K562 (cell line): ENCODE results near the gene FOXO3. TPM values are rescaled to one million over a fixed set of nuclear protein-coding genes. Genes with fewer than 3 reads are reported as not detected.

Experiments
- ATAC-seq: fragments of 200-7000 bp; cut with Tn5 transposase; 3 replicates; pipeline ENCODE4 v1.9.1; 2020; ENCODE audit warnings: moderate library complexity
- BruUV-seq: library from RNA; stranded (reverse); fragments of 400-500 nt; replicated peaks from 2 replicates; lab custom pipeline; 2021; lab: Mats Ljungman, UMichigan
- CTCF ChIA-PET: fragments of 300-600 bp; formaldehyde crosslinking; extraction: SDS; loops from one replicate; lab custom pipeline; 2021; ENCODE audit warnings: low intra/inter-chr PET ratio; lab: Yijun Ruan, JAX
- POLR2A ChIA-PET: fragments of 300-600, 350-650 bp; sonication (Branson Sonifier 250); formaldehyde crosslinking; extraction: SDS; loops from one replicate; lab custom pipeline; 2021; ENCODE audit warnings: antibody characterized with exemption, inconsistent platforms; lab: Yijun Ruan, JAX
- DNase-seq, 4 experiments: peaks; one replicate each; pipeline versions ENCODE4 v3.0.0 to v3.0.0-alpha.2; 2011 to 2018; ENCODE audit warnings: low spot score in 3 of 4, mixed read lengths in 3 of 4; ENCODE audit errors: extremely low read depth in 1 of 4
- FAIRE-seq: peaks from 2 replicates; lab custom pipeline; 2011; peaks lifted over from hg19 to GRCh38; lab: Jason Lieb, UNC
- H2AFZ ChIP-seq: 2 replicates; pipeline ENCODE4 v1.6.0; 2011; ENCODE audit warnings: low read depth, low read length, control low read depth, inconsistent platforms
- H3K27ac ChIP-seq: fragments of 200-600 bp; 3 replicates; pipeline ENCODE4 v1.8.0; 2011; ENCODE audit warnings: low read depth, mild to moderate bottlenecking, control low read depth, inconsistent platforms, low read length, moderate library complexity, mixed read lengths; ENCODE audit errors: extremely low read depth
- H3K27me3 ChIP-seq, 2 experiments: fragments of 300-600 bp in 1 of 2; 2 replicates in 1 of 2; 3 replicates in 1 of 2; pipeline versions ENCODE4 v1.6.0 to v1.8.0; 2011; ENCODE audit warnings: inconsistent platforms in 2 of 2, low read length in 2 of 2, mild to moderate bottlenecking in 1 of 2, mixed read lengths in 1 of 2, moderate library complexity in 1 of 2; ENCODE audit not compliant: control insufficient read depth in 2 of 2, insufficient read depth in 2 of 2
- H3K36me3 ChIP-seq: fragments of 300-600 bp; 3 replicates; pipeline ENCODE4 v1.8.0; 2011; ENCODE audit warnings: mild to moderate bottlenecking, low read length, inconsistent platforms; ENCODE audit not compliant: control insufficient read depth, insufficient read depth
- H3K4me1 ChIP-seq, 2 experiments: fragments of 200-600 bp in 1 of 2; replicated peaks in 1 of 2; 2 replicates in 1 of 2; 3 replicates in 1 of 2; pipeline versions ENCODE4 v1.5.1 to v1.8.0; 2011; ENCODE audit warnings: inconsistent platforms in 2 of 2, low read length in 2 of 2, mild to moderate bottlenecking in 1 of 2, mixed read lengths in 1 of 2, moderate library complexity in 1 of 2; ENCODE audit not compliant: control insufficient read depth in 2 of 2, insufficient read depth in 2 of 2
- H3K4me2 ChIP-seq: 2 replicates; pipeline ENCODE4 v1.6.1; 2011; ENCODE audit warnings: low read length, control low read depth, inconsistent platforms, mixed read lengths; ENCODE audit not compliant: insufficient read depth
- H3K4me3 ChIP-seq: fragments of 200-600 bp; sonication (generic), shearing (Covaris generic); 2 replicates; pipeline ENCODE4 v1.5.1; 2016; ENCODE audit warnings: control low read depth, inconsistent platforms
- H3K79me2 ChIP-seq: fragments of 200-600 bp; 3 replicates; pipeline ENCODE4 v1.8.0; 2011; ENCODE audit warnings: low read length, inconsistent platforms; ENCODE audit not compliant: control insufficient read depth, insufficient read depth
- H3K9ac ChIP-seq, 2 experiments: 2 replicates each; pipeline versions ENCODE4 v1.6.0 to v1.6.1; 2011; ENCODE audit warnings: low read depth in 2 of 2, low read length in 2 of 2, control low read depth in 1 of 2, inconsistent platforms in 1 of 2, mild to moderate bottlenecking in 1 of 2, mixed read lengths in 1 of 2; ENCODE audit not compliant: insufficient read depth in 1 of 2
- H3K9me1 ChIP-seq: one replicate; pipeline ENCODE4 v1.6.0; 2011; ENCODE audit warnings: inconsistent platforms, mild to moderate bottlenecking, low read length, moderate library complexity; ENCODE audit not compliant: control insufficient read depth, insufficient read depth
- H3K9me3 ChIP-seq: replicated peaks from 2 replicates; pipeline ENCODE4 v1.5.1; 2011; ENCODE audit warnings: low read depth, low read length, inconsistent platforms; ENCODE audit not compliant: control insufficient read depth, insufficient read depth
- H4K20me1 ChIP-seq: replicated peaks from 2 replicates; pipeline ENCODE4 v1.6.1; 2011; ENCODE audit warnings: low read length, inconsistent platforms, mixed read lengths; ENCODE audit not compliant: control insufficient read depth, insufficient read depth
- BRF1 ChIP-seq: IDR thresholded peaks from 3 replicates; pipeline ENCODE4 v1.6.1; 2011; ENCODE audit warnings: borderline replicate concordance, mild to moderate bottlenecking; ENCODE audit not compliant: insufficient read length; ENCODE audit errors: extremely low read depth
- CBFA2T3 ChIP-seq: fragments of 450-650 bp; IDR thresholded peaks from 2 replicates; pipeline ENCODE4 v1.6.1; 2017
- CTBP1 ChIP-seq: fragments of 450-650 bp; IDR thresholded peaks from 2 replicates; pipeline ENCODE4 v1.6.1; 2016; ENCODE audit warnings: borderline replicate concordance
- RFX5 ChIP-seq: IDR thresholded peaks from 2 replicates; pipeline ENCODE4 v1.6.1; 2011; ENCODE audit warnings: low read depth, mild to moderate bottlenecking, improper control_type of control experiment, low read length
- SRF ChIP-seq, 2 experiments: fragments of 250-450, 450-650 bp in 1 of 2; sonication (Bioruptor Pico) in 1 of 2; sonication (generic) in 1 of 2; formaldehyde crosslinking; IDR thresholded peaks; 2 replicates each; pipeline versions ENCODE4 v1.5.0 to v1.5.1; 2020 to 2022; ENCODE audit warnings: mild to moderate bottlenecking in 1 of 2, missing genetic modification reagents in 1 of 2
- SUPT5H ChIP-seq: fragments of 450-650 bp; IDR thresholded peaks from 2 replicates; pipeline ENCODE4 v1.6.1; 2016
- TRIM24 ChIP-seq, 2 experiments: fragments of 450-650 bp; IDR thresholded peaks; 2 replicates each; pipeline ENCODE4 v1.6.1; 2016
- ZFP30 ChIP-seq: fragments of 250-450 bp; sonication (Bioruptor Pico); IDR thresholded peaks from 2 replicates; pipeline ENCODE4 v1.8.0; 2022; ENCODE audit warnings: moderate library complexity, mild to moderate bottlenecking, inconsistent platforms, borderline replicate concordance
- ZNF644 ChIP-seq: fragments of 200-800 bp; sonication (Bioruptor generic); IDR thresholded peaks from 2 replicates; pipeline ENCODE4 v1.6.1; 2016; ENCODE audit warnings: low read depth, missing genetic modification characterization, missing compliant biosample characterization
- ZNF699 ChIP-seq: fragments of 250-450 bp; sonication (Bioruptor Pico); IDR thresholded peaks from 2 replicates; pipeline ENCODE4 v1.8.0; 2021; ENCODE audit warnings: mild to moderate bottlenecking, moderate library complexity; ENCODE audit not compliant: insufficient replicate concordance
- WGBS: fragments of 100-300 bp; shearing (Covaris generic); methylation state at CpG from one replicate; pipeline ENCODE4 v1.1.6; 2016; ENCODE audit warnings: low coverage, mixed read lengths; ENCODE audit not compliant: insufficient coverage; ENCODE audit errors: missing lambda C conversion rate; 5-methylcytosine and 5-hydroxymethylcytosine counted together
- in situ Hi-C: fragments of 300-500 bp; cut with MboI; formaldehyde crosslinking; loops from 4 replicates; pipeline ENCODE4 v1.15.0; 2018; ENCODE audit warnings: inconsistent platforms, mixed read lengths
- intact Hi-C: fragments of 100-400 bp; cut with micrococcal nuclease; formaldehyde crosslinking; loops from 2 replicates; pipeline ENCODE4 v1.14.2; 2022
- polyA plus RNA-seq, 8 experiments: library from polyadenylated mRNA; depleted of rRNA in 4 of 8; stranded (reverse) in 5 of 8; unstranded in 3 of 8; fragments of >200 nt; fragmentation: Nextera tagmentation in 2 of 8; fragmentation: Illumina TruSeq in 1 of 8; extraction: Ambion mirVana in 2 of 8; extraction: Trizol in 1 of 8; gene quantifications; 2 replicates each; pipeline versions ENCODE4 v1.2.1 to v1.2.3, GENCODE V29; 2011 to 2014; ENCODE audit warnings: inconsistent platforms in 1 of 8, missing spikeins in 1 of 8
- total RNA-seq, 7 experiments: library from RNA; depleted of rRNA in 6 of 7; stranded (reverse); fragments of >200 nt in 6 of 7; fragmentation: Illumina TruSeq in 2 of 7; extraction: Trizol in 2 of 7; gene quantifications; 2 replicates each; pipeline versions ENCODE4 v1.2.1 to v1.2.3, GENCODE V29; 2011 to 2021; ENCODE audit warnings: low replicate concordance in 1 of 7
- TF ChIP-seq, protein P1 (sequence below): fragments of 450-650 bp; IDR thresholded peaks from 2 replicates; pipeline ENCODE4 v1.6.1; 2016; ENCODE audit warnings: mild to moderate bottlenecking

FOXO3 gene
- total and polyA plus RNA-seq, 9 of the 15 experiments (the other 6 are each of a cell fraction or from before 2014, with no cell fraction given) = 3.0 to 14.6 (median 6.0) TPM

DNA sequence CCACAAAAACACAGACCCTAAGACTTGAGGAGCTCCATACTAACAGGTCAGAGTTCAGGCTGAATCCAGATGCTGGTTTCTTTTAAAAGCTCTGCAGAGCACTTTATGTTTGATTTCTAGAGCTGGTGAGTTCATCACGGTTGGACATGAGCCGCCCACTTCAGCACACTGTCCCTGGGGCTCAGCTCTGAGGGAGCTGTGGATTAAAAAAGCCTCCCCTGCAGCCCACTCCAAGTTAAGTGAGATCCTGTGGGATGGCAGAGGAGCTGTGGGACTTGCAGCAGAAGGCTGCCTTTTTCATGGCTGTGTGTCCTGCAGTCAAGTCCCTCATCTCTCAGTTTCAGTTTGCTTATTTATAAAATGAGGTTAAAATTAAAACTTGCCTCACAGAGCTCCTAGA, 110.5 kb downstream of the FOXO3 start:
- ATAC-seq (no peak), DNase-seq (no peak), FAIRE-seq (no peak)
- Histone ChIP-seq H3K9ac (no peak overlapping the region), H3K4me2 (no peak overlapping the region), H3K4me1 (no peaks in the 10 kb centered on the region; a peak in 3 of 5 replicates), H3K9me3 (no peaks in the 10 kb centered on the region), H3K27ac (no peak overlapping the region), H2AFZ (no peak overlapping the region), H3K79me2 (no peaks in the 10 kb centered on the region), H3K4me3 (no peak overlapping the region), H3K36me3 (no peaks in the 10 kb centered on the region), H4K20me1 (peaks cover 27% of the 10 kb centered on the region; the same call in 1 of the 2 replicates), H3K9me1 (peaks cover 6% of the 10 kb centered on the region), H3K27me3 (no peaks in the 10 kb centered on the region)
- TF ChIP-seq SUPT5H (no peak), ZFP30 (CRISPR knock-in tag) (no peak), BRF1 (no peak), ZNF644 (tag) (no peak), RFX5 (no peak), CTBP1 (no peak), SRF (CRISPR knock-in tag; IDR thresholded peaks at IDR 0.05) (no peak), CBFA2T3 (no peak), ZNF699 (CRISPR knock-in tag) (no peak), TRIM24 (IDR thresholded peaks at IDR 0.05) (no peak)
- TF ChIP-seq, protein P1, sequence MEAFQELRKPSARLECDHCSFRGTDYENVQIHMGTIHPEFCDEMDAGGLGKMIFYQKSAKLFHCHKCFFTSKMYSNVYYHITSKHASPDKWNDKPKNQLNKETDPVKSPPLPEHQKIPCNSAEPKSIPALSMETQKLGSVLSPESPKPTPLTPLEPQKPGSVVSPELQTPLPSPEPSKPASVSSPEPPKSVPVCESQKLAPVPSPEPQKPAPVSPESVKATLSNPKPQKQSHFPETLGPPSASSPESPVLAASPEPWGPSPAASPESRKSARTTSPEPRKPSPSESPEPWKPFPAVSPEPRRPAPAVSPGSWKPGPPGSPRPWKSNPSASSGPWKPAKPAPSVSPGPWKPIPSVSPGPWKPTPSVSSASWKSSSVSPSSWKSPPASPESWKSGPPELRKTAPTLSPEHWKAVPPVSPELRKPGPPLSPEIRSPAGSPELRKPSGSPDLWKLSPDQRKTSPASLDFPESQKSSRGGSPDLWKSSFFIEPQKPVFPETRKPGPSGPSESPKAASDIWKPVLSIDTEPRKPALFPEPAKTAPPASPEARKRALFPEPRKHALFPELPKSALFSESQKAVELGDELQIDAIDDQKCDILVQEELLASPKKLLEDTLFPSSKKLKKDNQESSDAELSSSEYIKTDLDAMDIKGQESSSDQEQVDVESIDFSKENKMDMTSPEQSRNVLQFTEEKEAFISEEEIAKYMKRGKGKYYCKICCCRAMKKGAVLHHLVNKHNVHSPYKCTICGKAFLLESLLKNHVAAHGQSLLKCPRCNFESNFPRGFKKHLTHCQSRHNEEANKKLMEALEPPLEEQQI = no peak
- in situ Hi-C loops = no loop called here
- ChIA-PET POLR2A (interaction anchor here (0.6 to 1.5 kb wide), 3 partner anchors 14 to 174 kb away, joined by 3 to 6 read pairs (median 3); no protein-coding TSS in a partner anchor), CTCF (no interaction called here)
- intact Hi-C loops = no loop called here
- BruUV-seq = no TSS peak
- 69% methylated on average over 2 of the region's 2 CpGs for WGBS
